GM18499 (cell line): ENCODE measurements around the gene SLC49A3.

Experiments used
- ATAC-seq: cut with Tn5 transposase; IDR thresholded peaks from one replicate; pipeline ENCODE4 v1.9.1; 2021; ENCODE audit warnings: moderate number of reproducible peaks; ENCODE audit not compliant: insufficient read depth, unreplicated experiment

The SLC49A3 gene

DNA sequence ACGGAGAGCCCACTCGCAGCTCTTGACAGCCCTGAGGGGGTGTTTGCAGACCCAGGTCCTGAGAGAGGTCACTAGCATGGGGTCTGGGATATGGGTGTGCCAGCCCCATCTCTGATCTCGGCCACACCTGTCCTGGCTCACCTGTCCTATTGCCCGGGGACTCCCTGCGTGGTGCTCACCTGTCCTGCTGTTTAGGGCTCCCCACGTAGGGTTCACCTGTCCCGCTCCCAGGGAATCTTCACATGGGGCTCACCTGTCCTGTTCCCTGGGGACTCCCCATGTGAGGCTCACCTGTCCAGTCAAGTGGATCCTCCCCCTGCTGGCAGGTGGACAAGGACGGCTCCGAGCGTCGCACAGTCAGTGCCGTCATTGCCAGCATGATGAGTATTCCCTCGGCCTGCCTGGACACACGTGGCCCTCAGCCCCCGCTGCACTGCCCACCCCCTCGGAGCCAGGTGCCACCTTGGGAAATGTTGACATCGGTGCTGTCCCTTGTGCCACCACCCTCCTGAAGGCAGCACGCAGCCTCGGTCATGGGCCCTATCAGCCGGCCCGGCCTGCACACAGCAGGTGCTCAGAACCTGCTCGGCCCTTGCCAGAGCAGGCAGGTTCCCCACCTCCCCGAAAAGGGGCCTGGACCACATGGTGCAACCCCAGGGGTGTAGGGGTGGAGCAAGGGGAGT, 6.3 kb downstream of the SLC49A3 start:
- no peak for ATAC-seq

DNA sequence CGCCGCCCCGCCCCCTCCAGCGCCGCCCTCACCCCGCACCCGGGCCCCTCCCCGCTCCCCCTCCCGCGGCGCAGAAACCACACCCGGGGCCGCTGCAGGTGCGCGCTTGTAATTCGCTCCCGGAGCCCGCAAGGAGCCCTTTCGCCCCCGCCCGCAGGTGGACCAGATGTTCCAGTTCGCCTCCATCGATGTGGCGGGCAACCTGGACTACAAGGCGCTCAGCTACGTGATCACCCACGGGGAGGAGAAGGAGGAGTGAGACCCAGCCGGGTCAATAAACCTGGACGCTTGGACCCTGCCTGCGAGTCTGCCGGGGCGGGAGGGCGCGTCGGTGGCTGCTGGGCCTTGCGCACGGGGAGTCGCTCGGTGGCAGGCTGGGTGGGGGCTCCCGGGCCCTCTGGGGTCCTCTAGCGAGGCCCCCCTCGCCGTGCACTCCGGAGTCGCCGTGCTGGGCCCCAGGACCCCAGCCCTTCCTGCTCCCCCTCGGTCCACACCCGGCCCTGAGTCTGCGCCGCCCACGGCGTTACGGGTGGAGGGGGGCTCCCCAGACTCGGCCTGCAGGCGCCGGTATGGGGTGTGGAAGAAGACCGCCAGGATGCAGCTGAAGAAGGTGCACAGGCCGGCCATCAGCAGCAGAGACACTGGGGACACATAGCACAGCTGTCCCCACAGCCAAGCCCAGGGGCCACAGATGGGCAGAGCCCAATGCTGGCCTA, 7.1 kb downstream of the SLC49A3 start:
- ATAC-seq, result no peak

DNA sequence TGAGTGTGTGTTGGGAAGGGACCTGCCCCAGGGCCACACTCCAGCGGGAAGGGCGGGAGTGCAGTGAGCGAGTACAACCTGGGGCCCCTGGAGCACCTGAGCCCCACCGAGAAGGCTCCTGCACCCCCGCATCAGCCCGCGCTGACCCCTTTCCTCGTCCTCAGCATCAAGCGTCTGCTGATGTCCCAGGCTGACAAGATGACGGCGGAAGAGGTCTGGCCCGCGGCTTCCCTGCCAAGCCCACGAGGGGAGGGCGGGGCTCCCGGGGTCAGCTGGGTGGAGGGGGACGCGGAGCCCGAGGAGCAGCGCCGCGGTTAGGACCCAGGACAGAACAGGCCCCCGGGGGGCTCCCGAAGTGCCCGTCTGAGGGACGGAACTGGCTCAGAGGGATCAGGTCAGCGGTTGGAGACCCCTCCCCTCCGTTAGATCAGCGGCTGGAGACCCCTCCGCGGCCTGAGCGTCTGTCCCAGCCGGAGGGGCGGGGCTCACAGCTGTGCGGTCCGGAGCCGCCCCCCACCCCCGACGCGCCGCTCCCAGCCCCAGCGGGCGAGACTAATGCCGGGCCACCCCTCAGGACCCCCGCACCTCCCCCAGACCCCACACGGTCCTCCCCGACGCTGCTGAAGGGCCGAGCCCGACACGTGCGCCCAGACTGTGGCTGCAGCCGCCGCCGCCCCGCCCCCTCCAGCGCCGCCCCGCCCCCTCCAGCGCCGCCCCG, 7.9 kb downstream of the SLC49A3 start:
- ATAC-seq, result no peak

DNA sequence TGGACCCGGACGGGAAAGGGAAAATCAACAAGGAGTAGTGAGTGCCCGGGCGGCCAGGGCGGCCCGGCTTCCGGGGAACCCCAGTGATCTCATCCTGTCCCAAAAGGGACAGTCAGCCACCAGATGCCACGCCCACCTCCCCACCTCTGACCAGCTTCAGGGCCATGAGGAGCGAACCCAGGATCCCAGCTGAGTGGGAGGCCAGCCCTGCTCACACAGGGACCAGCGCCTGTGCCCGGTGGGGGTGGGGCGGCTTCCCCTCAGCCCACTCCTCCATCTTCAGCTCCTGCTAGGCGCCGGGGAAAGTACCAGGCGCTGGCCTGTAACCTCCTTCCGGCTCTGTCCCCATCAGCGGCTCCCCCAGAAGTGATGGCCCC, 8.4 kb downstream of the SLC49A3 start:
- no peak for ATAC-seq

DNA sequence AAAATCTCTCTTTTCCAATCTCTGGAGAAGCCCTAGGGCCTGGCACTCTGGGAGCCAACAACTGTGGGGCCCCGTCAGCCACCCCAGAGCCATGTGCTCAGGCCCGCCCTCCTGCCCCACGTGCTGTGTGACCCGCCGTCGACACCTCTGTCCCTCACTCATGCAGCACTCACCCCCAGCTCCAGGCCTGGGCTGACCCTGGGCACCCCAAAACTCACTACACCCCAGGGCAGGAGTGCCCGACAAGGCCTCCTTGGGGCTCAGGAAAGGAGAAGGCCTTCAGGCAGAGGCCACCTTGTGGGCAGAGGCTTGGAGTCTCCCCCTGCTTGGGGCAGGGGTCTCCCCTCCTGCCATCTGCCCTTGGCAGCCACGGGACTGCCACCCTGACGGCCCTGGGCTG, 8.9 kb downstream of the SLC49A3 start:
- no peak for ATAC-seq

DNA sequence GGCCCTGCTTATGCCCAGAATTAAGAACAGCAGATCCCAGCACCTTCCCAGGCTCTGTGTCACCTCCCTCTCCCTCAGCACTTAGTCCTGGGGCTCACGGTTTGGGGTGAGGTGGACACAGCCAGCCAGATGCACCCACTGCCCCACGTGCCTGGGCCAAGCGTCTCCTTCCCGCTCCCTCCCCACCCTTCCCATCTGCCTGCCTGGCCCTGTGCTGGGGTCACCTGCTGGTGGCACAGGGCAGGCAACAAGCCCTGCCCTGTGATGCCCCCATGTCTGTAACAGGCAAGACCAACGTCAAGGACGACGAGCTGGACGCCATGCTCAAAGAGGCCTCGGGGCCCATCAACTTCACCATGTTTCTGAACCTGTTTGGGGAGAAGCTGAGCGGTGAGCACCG, 9.3 kb downstream of the SLC49A3 start:
- ATAC-seq, result no peak

DNA sequence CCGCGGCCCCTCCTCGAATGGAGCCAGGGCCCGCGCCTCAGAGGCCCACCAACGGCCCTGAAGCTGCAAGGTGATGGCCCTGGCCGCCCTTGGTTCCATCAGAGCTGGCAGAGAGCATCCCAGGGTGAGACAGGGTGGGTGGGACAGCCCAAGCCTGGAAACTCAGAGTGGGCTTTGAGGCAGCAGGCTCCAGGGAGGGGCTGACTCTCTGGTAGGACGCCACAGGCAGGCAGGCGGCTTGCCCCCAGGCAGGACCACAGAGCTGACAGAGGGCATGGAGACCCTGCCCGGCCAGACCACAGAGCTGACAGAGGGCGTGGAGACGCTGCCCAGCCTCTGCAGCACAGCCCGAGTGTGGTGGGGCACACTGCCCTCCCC, 9.9 kb downstream of the SLC49A3 start:
- ATAC-seq, result no peak

DNA sequence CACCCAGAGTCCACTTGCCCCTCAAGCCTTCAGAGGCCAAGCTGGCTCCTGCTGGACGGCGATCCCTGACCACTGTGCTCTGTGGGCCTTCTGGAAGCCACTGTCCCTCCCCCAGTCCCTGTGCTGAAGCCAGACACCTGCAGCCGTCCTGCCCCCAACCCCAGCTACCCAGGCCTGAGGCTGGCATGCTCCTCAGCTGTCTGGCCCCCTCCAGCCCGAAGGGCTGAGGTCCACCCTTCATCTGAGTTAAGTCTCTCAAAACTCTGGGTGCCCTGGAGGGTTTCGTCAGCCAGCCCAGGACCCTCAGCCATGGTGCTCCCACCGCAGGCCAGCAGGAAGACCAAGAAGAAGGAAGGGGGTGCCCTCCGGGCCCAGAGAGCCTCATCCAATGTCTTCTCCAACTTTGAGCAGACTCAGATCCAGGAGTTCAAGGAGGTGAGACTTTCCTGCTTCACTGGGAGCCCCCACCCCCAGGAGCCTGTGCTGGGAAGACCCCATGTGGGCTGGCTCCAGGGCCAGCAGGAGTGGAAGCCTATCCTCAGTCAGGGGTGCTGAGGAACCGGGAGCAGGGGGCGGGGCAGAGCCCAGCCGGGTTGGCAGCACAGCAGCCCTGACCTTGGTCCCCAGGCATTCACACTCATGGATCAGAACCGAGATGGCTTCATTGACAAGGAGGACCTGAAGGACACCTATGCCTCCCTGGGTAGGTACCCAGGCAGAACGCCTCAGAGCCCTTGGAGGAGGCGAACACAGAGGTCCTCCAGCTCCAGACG, 10.4 kb downstream of the SLC49A3 start:
- no peak for ATAC-seq

DNA sequence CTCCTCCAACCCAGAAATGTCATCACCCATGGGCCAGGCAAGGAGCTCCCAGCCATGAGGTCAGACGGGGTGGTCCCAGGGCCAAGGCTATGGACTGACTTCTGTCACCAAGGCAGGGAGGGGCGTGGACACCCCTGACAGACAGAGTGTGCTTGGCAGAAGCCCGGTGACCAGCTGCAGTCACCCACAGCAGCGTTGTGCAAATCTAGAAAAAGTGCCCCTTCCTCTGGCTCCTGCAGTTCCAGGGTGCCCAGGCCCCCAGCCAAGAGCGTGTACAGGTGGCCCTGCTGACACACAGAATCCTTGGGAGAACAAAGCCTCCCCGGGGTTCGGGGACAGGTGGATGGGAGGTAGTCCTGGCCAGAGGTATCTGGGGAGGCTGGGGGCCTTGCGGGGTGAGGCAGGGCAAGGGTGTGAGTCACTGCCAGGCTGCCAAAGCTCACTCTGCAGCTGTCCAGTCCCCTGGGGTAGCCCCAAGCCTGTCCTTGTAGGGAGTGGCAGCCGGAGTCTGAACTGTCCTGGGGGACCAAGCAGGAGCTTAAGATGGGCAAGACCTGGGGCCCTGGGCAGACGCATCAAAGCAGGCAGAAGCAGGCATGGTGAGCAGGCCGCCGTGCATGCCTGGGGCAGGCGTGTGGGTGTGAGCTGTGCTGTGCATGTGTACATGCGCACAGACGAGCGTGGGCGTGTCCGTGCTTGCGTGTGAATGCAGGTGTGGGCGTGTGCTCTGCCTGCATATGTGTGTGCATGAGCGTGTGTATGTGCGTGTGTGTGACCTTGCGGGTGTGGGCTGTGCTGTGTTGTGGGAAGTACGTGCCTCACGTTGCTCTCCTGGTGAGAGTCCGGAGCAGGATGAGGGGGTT, 11.3 kb downstream of the SLC49A3 start:
- ATAC-seq, result no peak

DNA sequence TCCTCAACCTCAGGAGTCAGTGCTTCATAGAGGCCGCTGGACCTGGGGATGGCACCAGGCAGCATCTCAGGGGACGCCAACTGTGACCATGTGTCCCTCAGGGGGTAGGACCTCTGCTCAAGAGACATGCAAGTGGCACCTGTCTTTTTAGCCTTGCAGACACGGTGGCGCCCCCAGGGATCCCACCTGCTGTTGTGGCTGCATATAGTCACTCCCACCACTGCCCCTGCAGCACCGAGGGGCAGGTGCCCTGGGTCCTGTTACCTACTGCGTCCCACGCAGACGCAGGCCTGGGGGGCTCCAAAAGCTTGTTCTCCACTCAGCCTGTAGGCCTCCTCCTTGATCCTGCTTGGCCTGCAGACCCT, 12.1 kb downstream of the SLC49A3 start:
- no peak for ATAC-seq

DNA sequence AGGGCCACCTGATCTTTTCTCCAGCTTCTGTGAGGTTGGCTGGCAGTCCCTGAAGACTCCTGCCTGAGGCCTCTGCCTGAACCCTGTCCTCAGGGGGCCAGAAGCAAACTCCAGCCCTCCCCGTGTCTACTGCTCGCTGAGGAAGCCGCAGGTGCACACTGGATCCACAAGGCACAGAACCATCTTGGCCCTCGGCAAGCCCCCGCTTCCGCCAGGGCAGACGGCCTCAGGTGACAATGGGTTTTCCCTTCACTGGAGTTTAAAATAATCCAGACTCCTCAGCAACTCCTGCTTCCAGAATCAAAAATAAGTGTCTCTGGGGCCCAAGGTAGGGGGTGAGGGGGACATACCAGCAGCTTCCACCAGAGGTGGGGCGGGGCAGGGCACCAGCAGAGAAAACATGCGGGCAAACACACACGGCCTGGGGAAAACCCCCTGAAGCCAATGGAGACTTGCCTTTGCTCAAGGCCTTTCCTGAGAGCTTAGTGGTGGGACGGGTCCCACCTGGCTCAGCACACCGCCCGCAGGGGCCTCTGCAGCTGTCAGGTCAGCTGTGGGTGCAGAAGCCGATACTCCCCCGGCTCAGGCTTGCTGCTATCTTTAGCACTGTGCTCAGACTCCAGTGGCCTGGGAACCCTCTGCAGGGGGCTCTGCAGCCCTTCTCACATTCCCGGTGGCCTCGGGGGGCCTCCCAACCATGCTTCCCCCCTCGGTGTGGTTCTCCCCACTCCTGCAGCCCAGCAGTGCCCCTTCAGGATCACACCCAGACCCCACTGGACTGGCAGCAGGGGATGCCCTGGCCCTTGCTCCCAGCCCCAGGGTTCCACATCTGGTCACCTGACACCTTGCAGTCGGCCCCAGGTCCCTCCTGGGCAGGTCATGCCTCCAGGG, 12.7 kb downstream of the SLC49A3 start:
- ATAC-seq, result no peak

DNA sequence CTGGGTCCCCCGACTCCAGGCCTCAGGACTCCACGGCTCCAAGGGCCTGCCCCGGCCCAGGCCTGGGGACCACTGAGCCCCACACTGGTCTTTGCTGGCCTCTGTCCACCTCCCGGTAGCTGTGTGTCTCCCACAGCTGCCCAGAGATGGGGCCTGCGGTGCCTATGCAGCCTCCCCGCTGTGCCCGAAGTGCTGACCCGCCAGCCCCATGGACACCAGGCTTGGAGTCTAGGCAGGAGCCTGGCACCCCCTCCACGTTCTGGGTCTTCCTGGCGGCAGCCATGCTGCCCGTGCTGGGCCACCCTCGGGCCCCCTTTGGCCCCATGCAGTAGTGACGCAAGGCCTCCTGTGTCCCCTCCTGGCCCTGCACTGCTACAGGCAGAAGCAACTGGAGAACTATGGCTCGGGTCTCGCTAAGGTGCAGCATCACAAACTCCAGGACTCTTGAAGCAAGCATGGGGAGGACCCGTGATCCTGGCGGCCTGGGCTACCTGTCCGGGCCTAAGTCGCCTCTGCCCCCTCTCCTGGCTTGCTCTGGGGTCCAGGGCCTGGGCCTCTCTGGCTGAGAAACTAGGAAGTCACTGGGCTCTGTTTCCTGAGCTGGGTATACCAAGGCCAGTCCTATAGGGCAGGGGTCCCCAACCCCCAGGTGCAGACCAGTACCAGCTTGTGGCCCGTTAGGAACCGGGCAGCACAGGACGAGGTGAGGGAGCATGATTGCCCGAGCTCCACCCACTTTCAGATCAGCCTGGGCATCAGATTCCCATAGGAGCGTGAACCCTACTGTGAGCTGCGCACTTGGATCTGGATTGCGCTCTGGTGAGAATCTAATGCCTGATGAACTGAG, 13.7 kb downstream of the SLC49A3 start:
- ATAC-seq, result no peak

DNA sequence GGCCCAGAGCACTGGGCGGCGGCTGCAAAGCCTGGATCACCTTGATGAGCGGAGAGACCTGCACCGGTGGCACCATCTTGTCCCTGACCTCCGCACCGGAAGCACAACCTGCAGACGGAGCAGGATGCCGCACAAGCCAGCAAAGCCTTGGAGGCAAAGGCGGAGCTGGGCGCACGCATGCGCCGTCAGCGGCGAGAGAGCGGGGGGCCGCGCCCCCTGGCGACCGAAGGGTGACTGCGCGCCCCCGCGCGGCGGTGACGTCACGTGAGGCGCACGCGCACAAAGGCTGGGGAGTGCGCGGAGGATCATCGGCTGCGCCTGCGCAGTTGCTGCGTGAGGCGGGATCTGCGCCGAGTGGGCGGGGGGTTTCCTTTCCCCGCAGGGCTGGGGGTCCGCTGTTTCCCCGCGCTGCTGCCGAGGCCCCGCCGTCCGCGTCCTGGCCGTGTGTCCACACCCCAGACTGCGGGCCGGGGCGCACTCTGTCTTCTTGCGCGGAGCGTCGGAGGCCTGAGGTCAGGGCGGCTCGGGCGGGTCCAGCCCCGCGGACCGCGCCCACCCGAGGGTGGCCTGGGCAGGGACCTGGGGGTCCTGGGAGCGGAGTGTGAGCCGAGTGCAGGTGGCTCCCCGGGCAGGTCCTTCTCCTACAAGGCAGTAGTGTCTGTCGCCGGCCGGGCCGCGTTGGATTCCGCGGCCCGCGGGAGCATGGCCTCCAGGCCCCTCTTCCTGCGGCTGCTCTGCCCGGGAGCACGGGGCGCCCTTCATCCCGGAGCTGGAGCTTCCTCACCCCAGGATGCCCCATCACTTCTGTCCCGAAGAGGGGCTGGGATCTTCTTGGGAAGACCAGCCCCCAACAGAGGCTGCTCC, 14.5 kb downstream of the SLC49A3 start, which contains the start of the genes ATP5ME and MYL5:
ATP5ME (minus strand) TSS at position 105 of the 864 bp plus-strand sequence; CDS start at position 76, 29 bp downstream.
MYL5 (plus strand) TSS at position 371 of the 864 bp plus-strand sequence. CDS start 3,485 bp downstream, outside the sequence.
- peak; percentile 66 for ATAC-seq

DNA sequence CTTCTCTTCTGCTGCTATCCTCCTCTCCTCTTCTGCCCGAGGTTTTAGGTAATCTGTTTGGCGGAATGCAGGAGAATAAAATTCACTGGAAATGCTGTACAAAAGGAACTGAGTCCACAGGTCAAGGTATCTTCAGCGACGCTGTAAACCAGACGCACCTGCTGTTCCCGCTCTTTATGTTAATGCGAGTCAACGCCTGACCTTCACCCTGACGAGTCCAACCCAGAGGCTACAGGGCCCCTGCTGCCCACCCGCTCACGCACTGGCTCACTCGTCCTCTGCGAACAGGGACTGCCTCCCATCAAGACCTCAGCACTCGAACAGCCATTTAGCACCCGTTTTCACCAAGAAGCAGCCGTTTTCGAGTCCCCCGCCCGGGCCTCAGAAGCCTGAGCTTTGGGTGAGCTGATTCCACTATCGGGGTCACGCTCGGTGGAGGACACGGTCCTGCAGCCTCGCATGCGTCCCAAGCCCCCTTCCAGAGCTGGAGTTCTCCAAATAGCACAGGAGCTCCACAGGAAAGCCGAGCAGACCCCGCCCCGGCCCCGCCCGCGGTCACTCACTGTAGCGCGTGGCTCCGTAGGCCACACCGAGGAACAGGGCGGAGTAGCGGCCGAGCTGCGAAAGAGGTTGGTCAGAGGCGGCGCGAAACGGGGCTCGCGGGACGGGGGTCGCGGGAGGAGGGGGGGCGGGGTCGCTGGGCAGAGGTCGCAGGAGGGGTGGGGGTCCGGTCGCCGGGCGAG, 15.4 kb downstream of the SLC49A3 start:
- no peak for ATAC-seq

DNA sequence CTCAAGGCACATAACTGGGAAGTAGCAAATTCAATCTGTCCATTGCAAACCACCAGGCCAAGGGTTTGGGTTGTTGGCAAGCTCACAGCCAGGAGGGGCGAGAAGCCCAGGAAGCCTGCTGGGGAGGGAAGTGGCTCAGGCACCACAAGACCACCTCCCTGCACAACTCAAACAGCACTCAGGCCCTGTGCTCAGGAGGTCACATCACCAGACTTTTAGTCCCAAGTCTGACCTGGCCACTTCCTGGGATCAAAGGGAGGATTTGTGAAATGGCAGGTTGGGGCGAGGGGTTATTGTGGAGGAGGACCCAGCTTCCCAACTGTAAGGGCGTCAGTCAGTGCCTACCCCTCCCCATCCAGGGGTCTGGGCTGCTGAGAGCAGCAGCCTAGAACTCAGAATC, 17.2 kb downstream of the SLC49A3 start:
- no peak for ATAC-seq
